Fibroblast of lung (primary cell): ENCODE measurements around the gene ACER3. TPM values are rescaled to one million over a fixed set of nuclear protein-coding genes. Genes with fewer than 3 reads are reported as not detected.

Experiments
- DNase-seq, 2 donors: peaks; one replicate each; pipeline versions ENCODE4 v3.0.0 to v3.0.0-alpha.2; 2010; ENCODE audit warnings: low read depth in 2 of 2
- H2AFZ ChIP-seq: 2 replicates; pipeline ENCODE4 v1.5.1; 2012; ENCODE audit warnings: low read length, control low read depth, inconsistent platforms
- H3K27ac ChIP-seq: 2 replicates; pipeline ENCODE4 v1.5.1; 2011; ENCODE audit warnings: low read length, control low read depth; ENCODE audit not compliant: insufficient read depth
- H3K27me3 ChIP-seq: 2 replicates; pipeline ENCODE4 v1.5.1; 2011; ENCODE audit warnings: mild to moderate bottlenecking, low read length; ENCODE audit not compliant: control insufficient read depth, insufficient read depth
- H3K36me3 ChIP-seq: 2 replicates; pipeline ENCODE4 v1.5.1; 2011; ENCODE audit warnings: low read length; ENCODE audit not compliant: control insufficient read depth, insufficient read depth
- H3K4me1 ChIP-seq: 2 replicates; pipeline ENCODE4 v1.5.1; 2011; ENCODE audit warnings: low read length; ENCODE audit not compliant: control insufficient read depth, insufficient read depth; ENCODE audit errors: extremely low read depth
- H3K4me2 ChIP-seq: 2 replicates; pipeline ENCODE4 v1.5.1; 2011; ENCODE audit warnings: low read length, control low read depth; ENCODE audit not compliant: insufficient read depth; ENCODE audit errors: extremely low read depth
- H3K4me3 ChIP-seq, 4 experiments: fragments of 200-600 bp in 1 of 4; sonication (generic) in 1 of 4; replicated peaks in 1 of 4; 2 replicates each; pipeline ENCODE4 v1.5.1; 2011 to 2016; ENCODE audit warnings: low read length in 4 of 4, low read depth in 3 of 4, mild to moderate bottlenecking in 3 of 4, control low read depth in 2 of 4, inconsistent platforms in 1 of 4, mixed read lengths in 1 of 4; ENCODE audit not compliant: insufficient read depth in 1 of 4; ENCODE audit errors: control extremely low read depth in 1 of 4
- H3K79me2 ChIP-seq: 2 replicates; pipeline ENCODE4 v1.5.1; 2012; ENCODE audit warnings: mild to moderate bottlenecking, low read length, inconsistent platforms; ENCODE audit not compliant: control insufficient read depth, insufficient read depth
- H3K9ac ChIP-seq: 2 replicates; pipeline ENCODE4 v1.5.1; 2011; ENCODE audit warnings: mild to moderate bottlenecking, low read length, control low read depth; ENCODE audit not compliant: insufficient read depth
- H3K9me3 ChIP-seq: 2 replicates; pipeline ENCODE4 v1.5.1; 2012; ENCODE audit warnings: low read depth, low read length; ENCODE audit not compliant: control insufficient read depth, insufficient read depth
- H4K20me1 ChIP-seq: 2 replicates; pipeline ENCODE4 v1.5.1; 2011; ENCODE audit warnings: low read length; ENCODE audit not compliant: control insufficient read depth, insufficient read depth; ENCODE audit errors: extremely low read depth
- EZH2 ChIP-seq: IDR thresholded peaks from 2 replicates; pipeline ENCODE4 v1.5.1; 2012; ENCODE audit warnings: low read length, control low read depth, mild to moderate bottlenecking; ENCODE audit errors: missing control alignments
- polyA plus RNA-seq, 2 donors: library from polyadenylated mRNA; depleted of rRNA in 1 of 2; stranded (reverse) in 1 of 2; unstranded in 1 of 2; fragments of >200 nt; gene quantifications; 2 replicates each; pipeline ENCODE4 v1.2.1, GENCODE V29; 2011 to 2012; ENCODE audit warnings: missing spikeins in 1 of 2
- total RNA-seq: library from RNA; depleted of rRNA; stranded (reverse); fragments of >200 nt; gene quantifications from 2 replicates; pipeline ENCODE4 v1.2.1, GENCODE V29; 2014
- TF ChIP-seq, protein P1 (sequence below), 2 donors: IDR thresholded peaks in 1 of 2; conservative IDR thresholded peaks in 1 of 2; 1 replicate in 1 of 2; 2 replicates in 1 of 2; pipeline ENCODE4 v1.5.1; 2011 to 2012; ENCODE audit warnings: low read length in 2 of 2, control low read depth in 1 of 2, inconsistent platforms in 1 of 2, low read depth in 1 of 2, mild to moderate bottlenecking in 1 of 2

The ACER3 gene
- total and polyA plus RNA-seq, 2 donors (not counting 1 experiment from before 2014, with no cell fraction given): 6.1 to 22.3 TPM

DNA sequence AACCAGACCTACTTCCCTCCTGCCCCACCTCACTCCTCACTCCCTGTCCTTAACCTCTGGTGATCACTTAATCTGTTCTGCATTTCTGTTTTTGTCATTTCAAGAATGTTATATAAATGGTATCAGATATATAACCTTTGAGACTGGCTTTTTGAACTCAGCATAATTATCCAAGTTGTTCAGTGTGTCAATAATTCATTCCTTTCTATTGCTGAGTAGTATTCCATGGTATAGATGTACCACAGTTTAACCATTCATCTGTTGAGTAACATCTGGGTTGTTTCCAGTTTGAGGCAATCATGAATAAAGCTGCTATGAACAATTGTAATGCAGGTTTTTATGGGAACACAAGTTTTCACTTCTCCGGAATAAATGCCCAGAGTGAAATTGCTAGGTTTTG lies 138.9 kb downstream of the ACER3 start:
- no peak overlapping the region for H3K4me2 ChIP-seq
- H3K9ac ChIP-seq: no peak overlapping the region
- no peaks in the 10 kb centered on the region for H3K9me3 ChIP-seq
- DNase-seq: no peak
- H3K27me3 ChIP-seq: no peaks in the 10 kb centered on the region
- H3K27ac ChIP-seq: no peak overlapping the region
- H4K20me1 ChIP-seq: no peaks in the 10 kb centered on the region
- H2AFZ ChIP-seq: no peak overlapping the region
- no peaks in the 10 kb centered on the region for H3K36me3 ChIP-seq
- no peak overlapping the region for H3K4me3 ChIP-seq
- H3K79me2 ChIP-seq: no peaks in the 10 kb centered on the region
- no peaks in the 10 kb centered on the region for H3K4me1 ChIP-seq
- TF ChIP-seq, protein P1, sequence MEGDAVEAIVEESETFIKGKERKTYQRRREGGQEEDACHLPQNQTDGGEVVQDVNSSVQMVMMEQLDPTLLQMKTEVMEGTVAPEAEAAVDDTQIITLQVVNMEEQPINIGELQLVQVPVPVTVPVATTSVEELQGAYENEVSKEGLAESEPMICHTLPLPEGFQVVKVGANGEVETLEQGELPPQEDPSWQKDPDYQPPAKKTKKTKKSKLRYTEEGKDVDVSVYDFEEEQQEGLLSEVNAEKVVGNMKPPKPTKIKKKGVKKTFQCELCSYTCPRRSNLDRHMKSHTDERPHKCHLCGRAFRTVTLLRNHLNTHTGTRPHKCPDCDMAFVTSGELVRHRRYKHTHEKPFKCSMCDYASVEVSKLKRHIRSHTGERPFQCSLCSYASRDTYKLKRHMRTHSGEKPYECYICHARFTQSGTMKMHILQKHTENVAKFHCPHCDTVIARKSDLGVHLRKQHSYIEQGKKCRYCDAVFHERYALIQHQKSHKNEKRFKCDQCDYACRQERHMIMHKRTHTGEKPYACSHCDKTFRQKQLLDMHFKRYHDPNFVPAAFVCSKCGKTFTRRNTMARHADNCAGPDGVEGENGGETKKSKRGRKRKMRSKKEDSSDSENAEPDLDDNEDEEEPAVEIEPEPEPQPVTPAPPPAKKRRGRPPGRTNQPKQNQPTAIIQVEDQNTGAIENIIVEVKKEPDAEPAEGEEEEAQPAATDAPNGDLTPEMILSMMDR (conservative IDR thresholded peaks at IDR 0.05 in 1 of 2, IDR thresholded peaks at IDR 0.05 in 1 of 2; ENCODE audit: low read depth in 1 of 2, low read length in 2 of 2): no peak

DNA sequence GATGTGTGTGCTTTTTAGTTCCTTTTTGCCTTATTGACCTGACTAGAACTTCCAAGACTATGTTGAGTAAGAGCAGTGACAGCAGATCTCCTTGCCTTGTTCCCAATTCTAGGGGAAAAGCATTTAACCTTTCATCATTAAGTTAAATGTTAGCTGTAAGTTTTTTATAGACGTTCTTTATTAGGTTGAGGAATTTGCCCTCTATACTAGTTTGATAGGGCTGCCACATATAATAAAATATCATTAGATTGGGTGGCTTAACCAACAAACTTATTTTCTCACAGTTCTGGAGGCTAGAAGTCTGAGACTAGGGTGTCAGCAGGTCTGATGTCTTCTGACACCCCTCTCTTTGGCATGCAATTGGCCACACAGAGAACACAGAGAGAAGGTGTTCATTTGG lies 140.9 kb downstream of the ACER3 start:
- Histone ChIP-seq H3K36me3 (no peaks in the 10 kb centered on the region), H3K4me3 (no peak overlapping the region), H3K9ac (no peak overlapping the region), H3K4me1 (no peaks in the 10 kb centered on the region), H3K4me2 (no peak overlapping the region), H3K9me3 (no peaks in the 10 kb centered on the region), H3K27me3 (no peaks in the 10 kb centered on the region), H4K20me1 (no peaks in the 10 kb centered on the region), H3K79me2 (no peaks in the 10 kb centered on the region), H3K27ac (no peak overlapping the region), H2AFZ (no peak overlapping the region)
- TF ChIP-seq EZH2: no peak
- TF ChIP-seq, protein P1 (conservative IDR thresholded peaks at IDR 0.05 in 1 of 2, IDR thresholded peaks at IDR 0.05 in 1 of 2; ENCODE audit: low read depth in 1 of 2, low read length in 2 of 2): no peak
- DNase-seq: no peak

DNA sequence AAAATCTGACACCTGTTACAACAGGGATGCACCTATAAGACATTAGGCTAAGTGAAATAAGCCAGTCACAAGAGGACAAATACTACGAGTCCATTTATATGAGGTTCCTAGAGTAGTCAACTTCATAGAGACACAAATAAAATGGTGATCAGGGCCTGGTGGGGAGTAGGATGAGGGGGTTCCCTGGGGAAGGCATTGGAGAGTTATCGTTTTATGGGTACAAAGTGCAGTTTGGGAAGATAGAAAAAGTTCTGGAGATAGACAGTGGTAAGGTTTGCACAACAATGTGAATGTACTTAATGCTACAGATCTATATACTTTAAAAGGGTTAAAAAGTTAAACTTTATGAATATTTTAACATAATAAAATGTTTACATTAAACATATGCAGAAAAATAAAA lies 142.1 kb downstream of the ACER3 start:
- Histone ChIP-seq H4K20me1 (no peaks in the 10 kb centered on the region), H3K9me3 (no peaks in the 10 kb centered on the region), H3K27me3 (no peaks in the 10 kb centered on the region), H3K27ac (no peak overlapping the region), H3K4me3 (no peak overlapping the region), H3K4me1 (no peaks in the 10 kb centered on the region), H3K4me2 (no peak overlapping the region), H3K9ac (no peak overlapping the region), H3K79me2 (no peaks in the 10 kb centered on the region), H3K36me3 (no peaks in the 10 kb centered on the region), H2AFZ (no peak overlapping the region)
- no peak for DNase-seq
- TF ChIP-seq, protein P1 (conservative IDR thresholded peaks at IDR 0.05 in 1 of 2, IDR thresholded peaks at IDR 0.05 in 1 of 2; ENCODE audit: low read depth in 1 of 2, low read length in 2 of 2): no peak
- TF ChIP-seq EZH2: no peak
